KOPT-K1 (cell line): ENCODE results near the gene TRIP12.
"Not testable (repeated sequence)": the region's sequence is repeated elsewhere in the genome, so short reads cannot be mapped to it uniquely, and the experiment has no call there.

Experiments used
- H3K27ac ChIP-seq: fragments of 200-600 bp; sonication (generic); 2 replicates; pipeline ENCODE4 v1.5.1; 2016; ENCODE audit warnings: antibody characterized with exemption, mild to moderate bottlenecking, low read depth, low read length; ENCODE audit not compliant: poor library complexity, severe bottlenecking
- H3K36me3 ChIP-seq: fragments of 200-600 bp; sonication (generic); 2 replicates; pipeline ENCODE4 v1.5.1; 2017; ENCODE audit warnings: antibody characterized with exemption, mild to moderate bottlenecking, low read length, moderate library complexity; ENCODE audit not compliant: insufficient read depth
- H3K9me3 ChIP-seq: fragments of 200-600 bp; sonication (generic); 2 replicates; pipeline ENCODE4 v1.5.1; 2017; ENCODE audit warnings: antibody characterized with exemption, low read length, mild to moderate bottlenecking; ENCODE audit not compliant: insufficient read depth, poor library complexity, severe bottlenecking

Gene TRIP12

GRCh38 chr2:229900514-229900913 is 21.3 kb downstream of the TRIP12 start:
- peaks cover 58% of the 10 kb centered on the region for H3K36me3 ChIP-seq
- not testable (repeated sequence) for H3K9me3 ChIP-seq, H3K27ac ChIP-seq

GRCh38 chr2:229900012-229900411 is 21.8 kb downstream of the TRIP12 start:
- Histone ChIP-seq H3K9me3 (no peaks in the 10 kb centered on the region), H3K36me3 (peaks cover 54% of the 10 kb centered on the region), H3K27ac (no peak overlapping the region)

GRCh38 chr2:229899604-229900003 is 22.2 kb downstream of the TRIP12 start:
- peaks cover 51% of the 10 kb centered on the region for H3K36me3 ChIP-seq
- no peaks in the 10 kb centered on the region for H3K9me3 ChIP-seq
- no peak overlapping the region for H3K27ac ChIP-seq

- H3K9me3 ChIP-seq: no peaks in the 10 kb centered on the region
- H3K27ac ChIP-seq: no peak overlapping the region
- peaks cover 35% of the 10 kb centered on the region for H3K36me3 ChIP-seq
Observed at GRCh38 chr2:229896857-229897256, 25.0 kb downstream of the TRIP12 start.

- H3K36me3 ChIP-seq: peaks cover 33% of the 10 kb centered on the region
- H3K27ac ChIP-seq: no peak overlapping the region
- no peaks in the 10 kb centered on the region for H3K9me3 ChIP-seq
Observed at GRCh38 chr2:229889023-229889422, 32.8 kb downstream of the TRIP12 start.

GRCh38 chr2:229888031-229888430 is 33.8 kb downstream of the TRIP12 start:
- Histone ChIP-seq H3K36me3 (peaks cover 32% of the 10 kb centered on the region), H3K9me3 (no peaks in the 10 kb centered on the region), H3K27ac (no peak overlapping the region)

GRCh38 chr2:229887441-229887840 is 34.4 kb downstream of the TRIP12 start:
- Histone ChIP-seq H3K27ac (no peak overlapping the region), H3K9me3 (no peaks in the 10 kb centered on the region), H3K36me3 (peaks cover 32% of the 10 kb centered on the region)

- Histone ChIP-seq H3K27ac (no peak overlapping the region), H3K36me3 (peaks cover 27% of the 10 kb centered on the region), H3K9me3 (no peaks in the 10 kb centered on the region)
Observed at GRCh38 chr2:229884775-229885699, 36.8 kb downstream of the TRIP12 start.

GRCh38 chr2:229882583-229882982 is 39.2 kb downstream of the TRIP12 start:
- peaks cover 48% of the 10 kb centered on the region for H3K36me3 ChIP-seq
- H3K27ac ChIP-seq: no peak overlapping the region
- no peaks in the 10 kb centered on the region for H3K9me3 ChIP-seq

- H3K27ac ChIP-seq: no peak overlapping the region
- H3K9me3 ChIP-seq: no peaks in the 10 kb centered on the region
- peaks cover 62% of the 10 kb centered on the region for H3K36me3 ChIP-seq
Observed at GRCh38 chr2:229880892-229881586, 40.8 kb downstream of the TRIP12 start.

GRCh38 chr2:229879191-229879950 is 42.4 kb downstream of the TRIP12 start:
- Histone ChIP-seq H3K27ac (no peak overlapping the region), H3K36me3 (peaks cover 60% of the 10 kb centered on the region), H3K9me3 (no peaks in the 10 kb centered on the region)

- Histone ChIP-seq H3K36me3 (peaks cover 79% of the 10 kb centered on the region), H3K27ac (no peak overlapping the region), H3K9me3 (no peaks in the 10 kb centered on the region)
Observed at GRCh38 chr2:229875549-229875948, 46.3 kb downstream of the TRIP12 start.

GRCh38 chr2:229874647-229875046 is 47.2 kb downstream of the TRIP12 start:
- no peak overlapping the region for H3K27ac ChIP-seq
- peaks cover 79% of the 10 kb centered on the region for H3K36me3 ChIP-seq
- no peaks in the 10 kb centered on the region for H3K9me3 ChIP-seq

GRCh38 chr2:229873123-229873581 is 48.7 kb downstream of the TRIP12 start:
- Histone ChIP-seq H3K36me3 (peaks cover 81% of the 10 kb centered on the region), H3K9me3 (no peaks in the 10 kb centered on the region), H3K27ac (no peak overlapping the region)
